Hematopoietic multipotent progenitor cell (in vitro differentiated cells): Measurements from ENCODE around the gene SLC5A5. TPM values are rescaled to one million over a fixed set of nuclear protein-coding genes. Genes with fewer than 3 reads are reported as not detected.

ENCODE experiments used
- small RNA-seq: library from RNA; depleted of rRNA; stranded (forward); fragments of <200 nt; gene quantifications from one replicate; pipeline ENCODE3, GENCODE V24; 2012
- total RNA-seq: library from RNA; depleted of rRNA; stranded (reverse); fragments of >200 nt; gene quantifications from one replicate; pipeline ENCODE4 v1.2.3, GENCODE V29; 2012

The SLC5A5 gene
- total RNA-seq, 1 donor: 1.3 TPM

Small RNA genes within 50 kb of the gene (small RNA-seq; reads per million reads assigned to genes)
- gene SNORA68: not detected

Other genes with a start within 250 kb of the SLC5A5 start
- gene UNC13A, start 183.6 kb upstream of the SLC5A5 start, total RNA-seq: under 0.01 TPM
- gene MAP1S, start 152.5 kb upstream of the SLC5A5 start, total RNA-seq: 52.2 TPM
- 41.7 TPM for gene FCHO1, start 120.5 kb upstream of the SLC5A5 start, total RNA-seq
- gene B3GNT3, start 76.8 kb upstream of the SLC5A5 start, total RNA-seq: 0.54 TPM
- gene INSL3, start 50.4 kb upstream of the SLC5A5 start, total RNA-seq: 0.81 TPM
- 127 TPM for gene JAK3, start 24.0 kb upstream of the SLC5A5 start, total RNA-seq
- gene RPL18A, start 12.0 kb upstream of the SLC5A5 start, total RNA-seq: 2,881 TPM
- gene CCDC124, start 61.1 kb downstream of the SLC5A5 start, total RNA-seq: 22.9 TPM
- gene KCNN1, start 95.2 kb downstream of the SLC5A5 start, total RNA-seq: under 0.01 TPM
- 87.5 TPM for gene ARRDC2, start 136.2 kb downstream of the SLC5A5 start, total RNA-seq
- 7.5 TPM for gene IL12RB1, start 215.0 kb downstream of the SLC5A5 start, total RNA-seq
- gene MAST3, start 225.8 kb downstream of the SLC5A5 start, total RNA-seq: 8.1 TPM